Pulmonary artery endothelial cell (primary cell): ENCODE data around the gene C4B. TPM values are rescaled to one million over a fixed set of nuclear protein-coding genes. Genes with fewer than 3 reads are reported as not detected.
"Not testable (repeated sequence)": the region's sequence is repeated elsewhere in the genome, so short reads cannot be mapped to it uniquely, and the experiment has no call there.

Experiments
- DNase-seq: peaks from one replicate; pipeline ENCODE4 v3.0.0-alpha.2; 2011; ENCODE audit warnings: low read depth, low spot score
- total RNA-seq: library from RNA; depleted of rRNA; stranded (reverse); fragments of >200 nt; gene quantifications from 2 replicates; pipeline ENCODE4 v1.2.3, GENCODE V29; 2014

Gene C4B
- total RNA-seq, 1 donor from 2014 or later = 0.66 TPM

- DNase-seq = no peak
Observed at GRCh38 chr6:32050562-32050961, 36.0 kb downstream of the C4B start.

- not testable (repeated sequence) for DNase-seq
Observed at GRCh38 chr6:32052626-32053025, 38.0 kb downstream of the C4B start.

- DNase-seq = not testable (repeated sequence)
Observed at GRCh38 chr6:32053314-32053713, 38.7 kb downstream of the C4B start.

GRCh38 chr6:32055756-32056155, 41.2 kb downstream of the C4B start:
- DNase-seq = not testable (repeated sequence)

- no peak for DNase-seq
Observed at GRCh38 chr6:32056254-32056653, 41.7 kb downstream of the C4B start.

GRCh38 chr6:32057966-32058365, 43.4 kb downstream of the C4B start:
- DNase-seq = no peak

- peak; percentile 60 for DNase-seq
Observed at GRCh38 chr6:32058511-32058963, 43.9 kb downstream of the C4B start.

- DNase-seq = no peak
Observed at GRCh38 chr6:32060966-32061655, 46.5 kb downstream of the C4B start.

DNA sequence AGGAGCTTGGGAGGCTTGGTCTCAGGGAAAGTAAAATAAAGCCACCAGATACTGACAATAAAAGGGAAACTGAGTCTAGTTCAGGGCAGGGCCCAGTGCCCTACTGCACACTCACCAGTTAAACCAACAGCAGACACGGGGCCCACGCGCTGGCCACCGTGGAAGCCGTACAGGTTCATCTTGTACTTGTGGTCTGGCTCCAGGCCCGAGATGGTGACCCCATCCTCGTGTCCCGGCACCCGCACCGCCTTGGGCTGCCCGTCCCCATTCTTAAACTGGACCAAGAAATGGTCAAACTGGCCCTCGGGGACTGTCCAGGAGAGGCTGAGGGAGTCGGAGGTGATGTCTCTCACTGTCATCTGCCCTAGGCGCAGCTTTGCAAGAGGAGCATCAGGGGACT, 50.1 kb downstream of the C4B start:
- DNase-seq = no peak

DNA sequence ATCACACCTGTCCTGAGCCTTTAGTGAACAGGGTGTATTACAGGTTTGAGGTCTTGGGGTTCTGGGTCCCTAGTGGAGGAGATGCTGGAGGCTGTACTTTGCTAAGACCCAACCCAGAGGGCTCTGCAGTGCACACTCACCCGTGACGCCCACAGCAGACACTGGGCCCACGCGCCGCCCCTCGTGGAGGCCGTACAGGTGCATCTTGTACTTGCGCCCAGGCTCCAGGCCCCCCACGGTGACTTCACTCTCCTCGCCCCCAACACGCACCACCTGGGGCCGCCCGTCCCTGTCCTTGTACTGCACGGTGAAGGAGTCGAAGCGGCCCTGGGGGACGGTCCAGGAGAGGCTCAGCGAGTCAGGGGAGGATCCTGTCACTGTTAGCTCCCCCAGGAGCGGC, 52.9 kb downstream of the C4B start:
- not testable (repeated sequence) for DNase-seq

- not testable (repeated sequence) for DNase-seq
Observed at GRCh38 chr6:32068315-32068714, 53.7 kb downstream of the C4B start.

GRCh38 chr6:32068867-32069266, 54.3 kb downstream of the C4B start:
- DNase-seq = no peak

- DNase-seq = no peak
Observed at GRCh38 chr6:32069460-32069859, 54.9 kb downstream of the C4B start.

DNA sequence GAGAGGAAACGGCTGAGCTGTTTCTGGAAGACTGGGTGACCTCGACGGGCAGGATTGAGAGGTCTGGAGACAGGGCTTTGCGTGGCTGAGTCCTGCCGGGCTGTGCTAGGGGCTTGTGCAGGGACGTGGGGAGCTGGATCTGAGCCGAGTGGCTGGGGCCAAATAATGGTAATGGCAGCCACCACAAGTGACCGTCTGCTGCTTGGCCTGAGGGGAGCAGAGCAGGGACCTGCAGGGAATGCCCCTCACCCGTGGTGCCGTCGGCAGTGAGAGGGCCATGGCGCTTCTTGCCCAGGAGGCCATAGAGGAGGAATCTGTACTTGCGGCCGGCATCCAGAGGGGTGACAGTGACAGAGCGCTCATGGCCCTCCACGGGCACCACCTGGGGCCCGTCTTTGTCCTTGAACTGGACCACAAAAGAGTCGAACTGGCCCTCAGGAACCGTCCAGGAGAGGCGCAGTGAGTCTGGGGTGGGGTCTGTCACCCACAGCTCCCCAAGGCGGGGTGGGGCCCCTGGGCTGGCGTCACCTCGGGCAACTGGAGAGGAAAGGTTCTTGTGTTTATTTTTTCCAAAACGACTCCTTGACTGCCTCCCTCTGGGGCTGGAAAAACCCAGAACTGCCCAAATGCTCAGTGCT, 55.4 kb downstream of the C4B start:
- DNase-seq = no peak

- DNase-seq = no peak
Observed at GRCh38 chr6:32070814-32071543, 56.4 kb downstream of the C4B start.

DNA sequence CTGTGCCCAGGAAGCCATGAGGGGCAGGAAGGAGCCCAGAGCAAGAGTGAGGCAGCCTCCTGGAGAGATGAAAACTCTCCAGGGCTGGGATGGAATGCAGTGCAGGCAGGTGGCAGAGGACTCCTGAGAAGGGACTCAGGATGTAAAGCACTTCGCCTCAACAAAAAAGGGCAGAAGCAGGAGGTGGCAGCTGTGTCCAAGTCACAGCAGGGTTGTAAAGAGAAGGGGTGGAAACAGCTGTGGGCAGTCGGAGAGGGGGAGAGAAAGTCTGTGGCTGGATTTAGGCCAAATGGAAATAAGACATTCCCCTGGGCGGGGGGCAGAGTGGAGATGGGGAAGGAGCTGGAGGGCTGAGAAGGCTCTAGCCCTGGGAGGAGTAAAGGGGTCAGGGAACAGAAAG, 58.5 kb downstream of the C4B start:
- DNase-seq = no peak

GRCh38 chr6:32073613-32074012, 59.0 kb downstream of the C4B start:
- DNase-seq = no peak

GRCh38 chr6:32074996-32075532, 60.5 kb downstream of the C4B start:
- no peak for DNase-seq

- no peak for DNase-seq
Observed at GRCh38 chr6:32075781-32076180, 61.2 kb downstream of the C4B start.

GRCh38 chr6:32076321-32076809, 61.8 kb downstream of the C4B start:
- no peak for DNase-seq

DNA sequence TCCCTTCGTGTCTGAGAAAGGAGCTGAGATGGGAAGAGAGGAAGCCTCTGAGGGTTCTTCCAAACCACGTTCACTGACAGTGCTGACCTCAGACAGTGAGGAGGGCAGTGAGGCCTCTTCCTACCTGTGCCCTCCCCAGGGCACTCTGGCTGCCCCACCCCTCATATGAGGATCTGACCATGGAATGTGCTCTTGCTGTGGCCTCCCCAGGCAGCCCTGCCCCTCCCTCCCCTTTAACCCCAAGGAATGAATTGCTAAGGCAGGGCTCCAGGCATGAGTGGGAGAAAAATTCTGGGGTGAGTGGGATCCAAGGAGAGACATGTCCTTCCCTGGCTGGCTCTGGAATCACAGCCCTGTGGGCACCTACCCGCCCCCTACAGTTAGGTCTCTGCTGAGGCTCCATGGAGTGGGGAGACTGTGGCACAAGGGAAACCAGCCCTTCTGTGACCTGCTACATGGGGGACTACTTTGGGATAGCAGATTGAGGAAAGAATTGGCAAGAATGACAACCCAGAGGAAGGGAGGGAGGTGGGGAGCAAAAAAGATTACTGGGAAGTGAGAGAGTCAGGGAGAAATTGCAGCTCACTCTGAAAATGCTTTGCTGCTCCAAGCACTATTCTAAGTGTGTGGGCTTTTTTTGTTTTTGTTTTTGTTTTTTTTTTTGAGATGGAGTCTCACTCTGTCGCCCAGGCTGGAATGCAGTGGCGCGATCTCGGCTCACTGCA, 65.1 kb downstream of the C4B start:
- no peak for DNase-seq
